GM19035 (cell line): Measurements from ENCODE around the gene NAIF1.
"Not testable (repeated sequence)": the region's sequence is repeated elsewhere in the genome, so short reads cannot be mapped to it uniquely, and the experiment has no call there.

Experiments used
- ATAC-seq: cut with Tn5 transposase; IDR thresholded peaks from one replicate; pipeline ENCODE4 v1.9.1; 2021; ENCODE audit not compliant: unreplicated experiment

Gene NAIF1

GRCh38 chr9:128036522-128036921 is 30.6 kb downstream of the NAIF1 start:
- ATAC-seq, result not testable (repeated sequence)

- ATAC-seq, result no peak
These were observed 32.1 kb downstream of the NAIF1 start for GRCh38 chr9:128034821-128035652.

GRCh38 chr9:128033609-128034008 is 33.5 kb downstream of the NAIF1 start:
- no peak for ATAC-seq

GRCh38 chr9:128027705-128028104 is 39.4 kb downstream of the NAIF1 start:
- ATAC-seq, result no peak

- no peak for ATAC-seq
These were observed 40.2 kb downstream of the NAIF1 start for GRCh38 chr9:128026773-128027541.

- ATAC-seq, result no peak
These were observed 40.8 kb downstream of the NAIF1 start for GRCh38 chr9:128026255-128026772.

- no peak for ATAC-seq
These were observed 41.4 kb downstream of the NAIF1 start for GRCh38 chr9:128025736-128026135.

- ATAC-seq, result no peak
These were observed 42.3 kb downstream of the NAIF1 start for GRCh38 chr9:128024761-128025308.

- ATAC-seq, result not testable (repeated sequence)
These were observed 43.4 kb downstream of the NAIF1 start for GRCh38 chr9:128023671-128024070.

- no peak for ATAC-seq
These were observed 44.2 kb downstream of the NAIF1 start for GRCh38 chr9:128022886-128023285.

- no peak for ATAC-seq
These were observed 46.0 kb downstream of the NAIF1 start for GRCh38 chr9:128021098-128021497.

- no peak for ATAC-seq
These were observed 46.4 kb downstream of the NAIF1 start for GRCh38 chr9:128020692-128021091.

- ATAC-seq, result no peak
These were observed 51.4 kb downstream of the NAIF1 start for GRCh38 chr9:128015696-128016095.
